Activated T-cell treated with anti-CD3 and anti-CD28 coated beads, Interleukin-2, amount 50 U/mL, for 24 hours (primary cell): ENCODE results near the gene PAPOLB.

ENCODE experiments used
- DNase-seq: peaks from one replicate; pipeline ENCODE4 v3.0.0-alpha.2; 2020
- H3K27ac Mint-ChIP-seq: 2 replicates; pipeline ENCODE4 v1.8.0; 2020; ENCODE audit warnings: mild to moderate bottlenecking, mixed read lengths
- H3K27me3 Mint-ChIP-seq: 2 replicates; pipeline ENCODE4 v1.8.0; 2020; ENCODE audit warnings: mixed read lengths
- H3K36me3 Mint-ChIP-seq: 2 replicates; pipeline ENCODE4 v1.8.0; 2020; ENCODE audit warnings: low read depth, mixed read lengths
- H3K4me1 Mint-ChIP-seq: 2 replicates; pipeline ENCODE4 v1.8.0; 2020; ENCODE audit warnings: low read depth, mixed read lengths
- H3K4me3 Mint-ChIP-seq: 2 replicates; pipeline ENCODE4 v1.8.0; 2020; ENCODE audit warnings: mild to moderate bottlenecking, moderate library complexity, mixed read lengths
- H3K9me3 Mint-ChIP-seq: 2 replicates; pipeline ENCODE4 v1.8.0; 2020; ENCODE audit warnings: mixed read lengths

PAPOLB gene

GRCh38 chr7:4883372-4884144 is 21.7 kb upstream of the PAPOLB start, which contains the start of gene RADIL:
TSS of gene RADIL (minus strand) at chr7:4883716. CDS start at chr7:4878139, 5,577 bp downstream.
- Mint-ChIP-seq H3K36me3 (no peaks in the 10 kb centered on the region), H3K27ac (no peak within 1 kb of the TSS), H3K9me3 (no peaks in the 10 kb centered on the region), H3K4me3 (peak within 1 kb of the TSS; percentile 64), H3K27me3 (peaks cover 53% of the 10 kb centered on the region), H3K4me1 (peaks cover 10% of the 10 kb centered on the region)
- DNase-seq: peak; percentile 92

DNA sequence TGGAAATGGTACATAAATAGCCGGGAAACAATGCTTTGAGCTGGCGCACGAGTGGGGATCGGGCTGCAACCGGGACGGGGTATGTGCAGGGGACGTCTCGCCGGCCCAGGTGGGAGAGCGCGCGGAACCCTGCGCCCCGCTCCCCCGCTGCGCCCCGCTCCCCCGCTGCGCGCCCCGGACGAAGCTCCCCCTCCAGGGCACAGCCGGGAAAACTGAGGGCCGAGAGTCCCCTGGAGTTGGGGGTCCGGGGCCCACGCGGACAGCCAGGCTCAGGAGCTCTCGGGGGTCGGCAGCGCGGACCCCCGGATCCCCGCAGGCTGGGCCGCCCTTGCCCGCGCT is 21.2 kb upstream of the PAPOLB start:
- H3K4me1 Mint-ChIP-seq: peaks cover 10% of the 10 kb centered on the region
- no peaks in the 10 kb centered on the region for H3K9me3 Mint-ChIP-seq
- peak; percentile 45 for DNase-seq
- H3K4me3 Mint-ChIP-seq: peak overlapping the region; percentile 64
- no peak overlapping the region for H3K27ac Mint-ChIP-seq
- H3K27me3 Mint-ChIP-seq: peaks cover 58% of the 10 kb centered on the region
- no peaks in the 10 kb centered on the region for H3K36me3 Mint-ChIP-seq

- Mint-ChIP-seq H3K36me3 (no peaks in the 10 kb centered on the region), H3K27me3 (peaks cover 62% of the 10 kb centered on the region)
Observed at GRCh38 chr7:4882169-4883032, 20.6 kb upstream of the PAPOLB start.

DNA sequence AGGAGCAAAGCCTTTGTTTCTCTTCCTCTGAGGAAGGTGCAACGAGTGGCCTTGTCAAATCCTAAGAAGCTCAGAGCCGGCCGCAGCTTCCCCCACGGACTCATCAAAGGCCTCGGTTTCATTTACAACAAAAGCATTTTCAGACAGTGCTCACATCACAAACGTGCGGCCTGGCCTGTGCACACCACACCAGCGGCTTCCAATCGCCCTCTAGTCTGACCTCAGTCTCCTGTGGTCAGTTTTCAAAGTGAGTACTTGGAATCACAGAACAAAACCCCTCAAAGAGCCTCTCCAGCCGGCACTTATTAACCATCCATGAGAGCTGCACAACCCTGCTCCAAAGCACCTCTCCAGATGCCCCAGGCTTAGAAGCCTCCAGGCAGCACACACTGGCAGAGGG is 18.4 kb upstream of the PAPOLB start:
- peaks cover 64% of the 10 kb centered on the region for H3K27me3 Mint-ChIP-seq
- no peak for DNase-seq
- H3K9me3 Mint-ChIP-seq: no peaks in the 10 kb centered on the region
- peaks cover 10% of the 10 kb centered on the region for H3K4me1 Mint-ChIP-seq
- H3K4me3 Mint-ChIP-seq: no peak overlapping the region
- H3K36me3 Mint-ChIP-seq: no peaks in the 10 kb centered on the region
- no peak overlapping the region for H3K27ac Mint-ChIP-seq

More at GRCh38 chr7:4882169-4883032, 20.6 kb upstream of the PAPOLB start:
- no peak for DNase-seq
- H3K27ac Mint-ChIP-seq: no peak overlapping the region
- H3K4me3 Mint-ChIP-seq: peak overlapping the region; percentile 64
- no peaks in the 10 kb centered on the region for H3K9me3 Mint-ChIP-seq
- peaks cover 10% of the 10 kb centered on the region for H3K4me1 Mint-ChIP-seq

GRCh38 chr7:4879396-4880081 is 17.7 kb upstream of the PAPOLB start:
- Mint-ChIP-seq H3K4me1 (peaks cover 10% of the 10 kb centered on the region), H3K9me3 (no peaks in the 10 kb centered on the region), H3K4me3 (no peak overlapping the region), H3K27me3 (peaks cover 62% of the 10 kb centered on the region), H3K36me3 (no peaks in the 10 kb centered on the region), H3K27ac (no peak overlapping the region)
- no peak for DNase-seq

DNA sequence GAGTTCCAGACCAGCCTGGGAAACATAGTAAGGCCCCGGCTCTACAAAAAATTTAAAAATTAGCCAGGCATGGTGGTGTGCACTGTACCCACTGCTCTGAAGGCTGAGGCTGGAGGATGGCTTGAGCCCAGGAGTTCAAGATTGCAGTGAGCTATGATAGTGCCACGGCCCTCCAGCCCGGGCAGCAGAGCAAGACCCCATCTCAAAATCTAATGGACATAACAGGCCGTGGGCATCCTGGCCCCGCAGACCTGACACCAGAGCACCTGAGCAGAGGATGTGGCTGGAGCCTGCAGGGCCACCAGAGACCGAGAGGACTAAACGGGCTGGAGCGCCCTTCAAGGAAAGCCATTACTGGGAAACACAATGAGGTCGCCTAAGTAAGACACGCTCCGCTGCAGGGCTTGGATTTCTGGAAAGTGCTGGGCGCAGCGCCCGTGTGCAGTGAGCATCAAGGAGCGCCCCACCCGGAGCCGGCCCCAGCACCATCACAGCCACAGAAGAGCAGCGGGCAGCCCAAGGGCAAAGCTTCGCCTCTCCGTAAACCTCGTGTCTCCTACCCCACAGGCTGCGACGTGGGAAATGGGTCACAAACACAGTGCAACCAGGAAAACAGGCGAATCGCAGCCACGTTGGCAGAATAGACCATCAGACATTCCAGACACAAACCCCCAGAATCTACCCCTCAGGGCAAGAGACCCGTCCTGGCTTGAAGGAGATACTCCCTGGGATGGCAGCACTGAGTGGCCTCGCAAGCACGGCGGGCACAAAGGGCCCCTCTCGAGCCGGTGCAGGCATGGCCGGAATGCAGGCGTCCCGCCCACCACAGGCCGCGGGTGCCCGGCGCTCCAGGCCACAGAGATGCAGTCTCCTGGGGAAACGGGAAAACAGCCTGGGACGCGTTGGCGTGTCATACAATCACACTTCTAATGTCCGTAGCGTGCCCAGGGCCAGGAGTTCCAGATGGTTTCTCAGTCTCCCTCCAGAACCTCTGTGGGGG is 16.8 kb upstream of the PAPOLB start:
- Mint-ChIP-seq H3K9me3 (no peaks in the 10 kb centered on the region), H3K36me3 (no peaks in the 10 kb centered on the region), H3K4me1 (peaks cover 10% of the 10 kb centered on the region), H3K4me3 (no peak overlapping the region), H3K27ac (no peak overlapping the region), H3K27me3 (peaks cover 53% of the 10 kb centered on the region)
- DNase-seq: no peak

GRCh38 chr7:4876586-4876985 is 14.8 kb upstream of the PAPOLB start:
- no peaks in the 10 kb centered on the region for H3K9me3 Mint-ChIP-seq
- H3K4me1 Mint-ChIP-seq: no peaks in the 10 kb centered on the region
- no peaks in the 10 kb centered on the region for H3K36me3 Mint-ChIP-seq
- H3K27me3 Mint-ChIP-seq: peaks cover 57% of the 10 kb centered on the region
- H3K4me3 Mint-ChIP-seq: no peak overlapping the region
- no peak overlapping the region for H3K27ac Mint-ChIP-seq
- DNase-seq: no peak

GRCh38 chr7:4875391-4875790 is 13.6 kb upstream of the PAPOLB start:
- Mint-ChIP-seq H3K36me3 (no peaks in the 10 kb centered on the region), H3K9me3 (no peaks in the 10 kb centered on the region), H3K4me3 (no peak overlapping the region), H3K4me1 (peaks cover 3% of the 10 kb centered on the region), H3K27me3 (peaks cover 65% of the 10 kb centered on the region), H3K27ac (no peak overlapping the region)
- no peak for DNase-seq

- H3K36me3 Mint-ChIP-seq: no peaks in the 10 kb centered on the region
- H3K4me1 Mint-ChIP-seq: peaks cover 3% of the 10 kb centered on the region
- no peak overlapping the region for H3K4me3 Mint-ChIP-seq
- H3K27me3 Mint-ChIP-seq: peaks cover 51% of the 10 kb centered on the region
- DNase-seq: no peak
- no peak overlapping the region for H3K27ac Mint-ChIP-seq
- H3K9me3 Mint-ChIP-seq: no peaks in the 10 kb centered on the region
Observed at GRCh38 chr7:4873071-4873944, 11.5 kb upstream of the PAPOLB start.

DNA sequence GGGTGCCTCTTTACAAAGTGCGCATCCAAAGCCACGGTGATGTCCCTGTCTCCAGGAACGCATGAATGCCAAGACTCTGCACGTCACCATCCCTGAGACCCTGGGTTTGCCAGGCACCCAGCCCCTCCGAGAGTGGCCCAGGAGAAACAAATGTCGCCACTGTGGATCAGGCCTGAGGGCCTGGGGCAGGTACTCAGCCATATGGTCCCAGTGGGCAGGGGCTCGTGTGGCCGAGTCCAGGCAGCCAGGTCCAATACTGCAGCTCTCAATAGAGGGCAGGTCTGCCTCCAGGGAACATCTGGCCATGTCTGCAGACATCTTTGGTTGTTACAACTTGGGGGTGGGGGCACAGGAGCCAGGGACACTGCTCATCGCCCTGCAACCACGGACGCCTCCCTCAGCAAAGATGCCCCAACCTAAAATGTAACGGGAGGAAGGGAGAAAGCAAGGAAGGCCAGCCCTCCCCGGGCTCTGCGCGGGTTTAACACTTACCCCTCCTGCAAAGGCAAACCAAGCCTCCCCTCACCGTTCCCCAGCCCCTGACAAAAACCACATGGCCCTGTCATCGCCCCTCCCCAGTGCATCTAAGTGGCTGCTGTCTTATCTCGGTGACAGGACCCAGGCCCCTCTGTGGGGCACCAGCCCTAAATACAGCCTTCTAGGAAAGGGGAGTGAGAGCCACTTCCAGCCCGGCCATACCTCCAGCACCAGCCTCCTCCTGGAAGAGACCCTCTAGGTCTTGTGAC is 10.3 kb upstream of the PAPOLB start:
- Mint-ChIP-seq H3K36me3 (no peaks in the 10 kb centered on the region), H3K9me3 (no peaks in the 10 kb centered on the region), H3K4me3 (no peak overlapping the region), H3K4me1 (peaks cover 3% of the 10 kb centered on the region), H3K27me3 (peaks cover 41% of the 10 kb centered on the region), H3K27ac (no peak overlapping the region)
- DNase-seq: no peak

DNA sequence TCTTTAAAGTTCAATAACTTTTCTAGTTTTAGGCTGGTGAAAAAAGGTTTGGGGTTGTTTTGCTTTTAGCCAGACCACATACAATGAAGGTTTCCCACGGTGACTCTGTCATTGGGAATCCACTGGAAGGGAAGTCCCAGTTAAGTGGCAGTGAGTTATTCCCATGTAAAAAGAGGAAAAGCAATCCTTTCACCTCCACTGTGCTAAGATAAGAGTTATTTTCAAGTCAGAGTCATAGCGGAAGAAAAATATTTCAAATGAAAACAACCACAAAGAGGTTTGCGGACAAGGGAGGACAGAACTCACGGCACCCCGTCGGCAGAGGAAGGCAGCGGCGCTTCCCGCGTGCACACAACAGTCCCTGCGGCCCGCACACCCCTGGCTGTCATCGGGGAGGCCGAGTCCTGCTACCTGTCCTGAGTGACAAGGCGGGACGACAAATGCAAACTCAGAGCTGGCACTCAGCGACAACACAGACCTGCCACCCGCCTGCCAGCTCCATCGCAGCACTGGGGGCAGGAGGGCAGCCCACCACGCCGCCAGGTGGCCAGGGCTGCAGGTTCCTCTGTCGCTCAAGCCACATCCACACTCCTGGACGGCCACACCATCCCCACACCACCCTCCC is 9.3 kb upstream of the PAPOLB start:
- Mint-ChIP-seq H3K27me3 (peaks cover 40% of the 10 kb centered on the region), H3K36me3 (no peaks in the 10 kb centered on the region), H3K4me1 (peaks cover 3% of the 10 kb centered on the region), H3K9me3 (no peaks in the 10 kb centered on the region), H3K4me3 (no peak overlapping the region), H3K27ac (no peak overlapping the region)
- DNase-seq: no peak

- peaks cover 3% of the 10 kb centered on the region for H3K4me1 Mint-ChIP-seq
- no peak for DNase-seq
- H3K27ac Mint-ChIP-seq: no peak overlapping the region
- no peaks in the 10 kb centered on the region for H3K36me3 Mint-ChIP-seq
- H3K9me3 Mint-ChIP-seq: no peaks in the 10 kb centered on the region
- H3K27me3 Mint-ChIP-seq: peaks cover 64% of the 10 kb centered on the region
- no peak overlapping the region for H3K4me3 Mint-ChIP-seq
Observed at GRCh38 chr7:4868493-4868892, 6.7 kb upstream of the PAPOLB start.
